Ovary (tissue), 3 donors: Measurements from ENCODE around the gene HSPA12A.

Experiments
- EP300 ChIP-seq: sonication (generic); formaldehyde crosslinking; IDR thresholded peaks from one replicate; pipeline ENCODE4 v1.6.1; 2017; ENCODE audit warnings: antibody characterized with exemption
- POLR2A ChIP-seq: fragments of 450-650 bp; IDR thresholded peaks from one replicate; pipeline ENCODE4 v1.6.1; 2017; ENCODE audit warnings: antibody characterized with exemption, mild to moderate bottlenecking, moderate library complexity
- TF ChIP-seq, protein P1 (sequence below), 3 donors: fragments of 450-650 bp in 2 of 3; fragments of 200-600 bp in 1 of 3; IDR thresholded peaks; one replicate each; pipeline versions ENCODE4 v1.5.1 to v1.8.0; 2016 to 2022; ENCODE audit warnings: antibody characterized with exemption in 3 of 3, mild to moderate bottlenecking in 1 of 3
- donor health status: DM: no; HTN: no; CAD: no.

DNA sequence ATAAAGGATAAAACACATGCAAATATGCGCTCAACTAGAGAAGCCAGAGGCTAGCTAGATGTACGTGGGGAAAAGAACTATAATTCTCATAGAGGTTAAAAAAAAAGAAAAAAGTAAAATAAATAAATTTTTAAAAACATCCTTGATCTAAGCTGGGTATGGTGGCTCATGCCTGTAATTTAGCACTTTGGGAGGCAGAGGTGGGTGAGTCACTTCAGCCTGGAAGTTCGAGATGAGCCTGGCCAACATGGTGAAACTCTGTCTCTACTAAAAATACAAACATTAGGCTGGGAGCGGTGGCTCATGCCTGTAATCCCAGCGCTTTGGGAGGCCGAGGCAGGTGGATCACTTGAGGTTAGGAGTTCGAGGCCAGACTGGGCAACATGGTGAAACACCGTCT is 18.6 kb upstream of the HSPA12A start:
- TF ChIP-seq, protein P1, sequence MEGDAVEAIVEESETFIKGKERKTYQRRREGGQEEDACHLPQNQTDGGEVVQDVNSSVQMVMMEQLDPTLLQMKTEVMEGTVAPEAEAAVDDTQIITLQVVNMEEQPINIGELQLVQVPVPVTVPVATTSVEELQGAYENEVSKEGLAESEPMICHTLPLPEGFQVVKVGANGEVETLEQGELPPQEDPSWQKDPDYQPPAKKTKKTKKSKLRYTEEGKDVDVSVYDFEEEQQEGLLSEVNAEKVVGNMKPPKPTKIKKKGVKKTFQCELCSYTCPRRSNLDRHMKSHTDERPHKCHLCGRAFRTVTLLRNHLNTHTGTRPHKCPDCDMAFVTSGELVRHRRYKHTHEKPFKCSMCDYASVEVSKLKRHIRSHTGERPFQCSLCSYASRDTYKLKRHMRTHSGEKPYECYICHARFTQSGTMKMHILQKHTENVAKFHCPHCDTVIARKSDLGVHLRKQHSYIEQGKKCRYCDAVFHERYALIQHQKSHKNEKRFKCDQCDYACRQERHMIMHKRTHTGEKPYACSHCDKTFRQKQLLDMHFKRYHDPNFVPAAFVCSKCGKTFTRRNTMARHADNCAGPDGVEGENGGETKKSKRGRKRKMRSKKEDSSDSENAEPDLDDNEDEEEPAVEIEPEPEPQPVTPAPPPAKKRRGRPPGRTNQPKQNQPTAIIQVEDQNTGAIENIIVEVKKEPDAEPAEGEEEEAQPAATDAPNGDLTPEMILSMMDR (IDR thresholded peaks at IDR 0.05) = no peak
- TF ChIP-seq POLR2A (no peak), EP300 (no peak)
